Gastroesophageal sphincter (tissue), 3 donors: ENCODE measurements around the gene LINGO3.
"Not testable (repeated sequence)": the region's sequence is repeated elsewhere in the genome, so short reads cannot be mapped to it uniquely, and the experiment has no call there.

Experiments used
- EP300 ChIP-seq: sonication (generic); formaldehyde crosslinking; IDR thresholded peaks from one replicate; pipeline ENCODE4 v1.6.1; 2017; ENCODE audit warnings: antibody characterized with exemption, mild to moderate bottlenecking
- POLR2A ChIP-seq, 2 donors: fragments of 450-650 bp; IDR thresholded peaks; one replicate each; pipeline ENCODE4 v1.6.1; 2017; ENCODE audit warnings: antibody characterized with exemption in 2 of 2, mild to moderate bottlenecking in 2 of 2, moderate library complexity in 1 of 2
- POLR2AphosphoS5 ChIP-seq: sonication (generic); formaldehyde crosslinking; IDR thresholded peaks from one replicate; pipeline ENCODE4 v1.6.1; 2017; ENCODE audit warnings: antibody characterized with exemption
- TF ChIP-seq, protein P1 (sequence below), 4 experiments: fragments of 200-600 bp in 2 of 4; fragments of 450-650 bp in 2 of 4; sonication (generic) in 1 of 4; IDR thresholded peaks; one replicate each; pipeline ENCODE4 v1.5.1; 2017 to 2019; ENCODE audit warnings: antibody characterized with exemption in 4 of 4, mild to moderate bottlenecking in 2 of 4, moderate library complexity in 2 of 4

GRCh38 chr19:2349818-2350217 is 41.9 kb upstream of the LINGO3 start:
- not testable (repeated sequence) for TF ChIP-seq POLR2A (IDR thresholded peaks at IDR 0.05); POLR2AphosphoS5; EP300
- TF ChIP-seq, protein P1, sequence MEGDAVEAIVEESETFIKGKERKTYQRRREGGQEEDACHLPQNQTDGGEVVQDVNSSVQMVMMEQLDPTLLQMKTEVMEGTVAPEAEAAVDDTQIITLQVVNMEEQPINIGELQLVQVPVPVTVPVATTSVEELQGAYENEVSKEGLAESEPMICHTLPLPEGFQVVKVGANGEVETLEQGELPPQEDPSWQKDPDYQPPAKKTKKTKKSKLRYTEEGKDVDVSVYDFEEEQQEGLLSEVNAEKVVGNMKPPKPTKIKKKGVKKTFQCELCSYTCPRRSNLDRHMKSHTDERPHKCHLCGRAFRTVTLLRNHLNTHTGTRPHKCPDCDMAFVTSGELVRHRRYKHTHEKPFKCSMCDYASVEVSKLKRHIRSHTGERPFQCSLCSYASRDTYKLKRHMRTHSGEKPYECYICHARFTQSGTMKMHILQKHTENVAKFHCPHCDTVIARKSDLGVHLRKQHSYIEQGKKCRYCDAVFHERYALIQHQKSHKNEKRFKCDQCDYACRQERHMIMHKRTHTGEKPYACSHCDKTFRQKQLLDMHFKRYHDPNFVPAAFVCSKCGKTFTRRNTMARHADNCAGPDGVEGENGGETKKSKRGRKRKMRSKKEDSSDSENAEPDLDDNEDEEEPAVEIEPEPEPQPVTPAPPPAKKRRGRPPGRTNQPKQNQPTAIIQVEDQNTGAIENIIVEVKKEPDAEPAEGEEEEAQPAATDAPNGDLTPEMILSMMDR (IDR thresholded peaks at IDR 0.05): not testable (repeated sequence)
